ENCODE data around the gene SEC61B. TPM values are rescaled to one million over a fixed set of nuclear protein-coding genes. Genes with fewer than 3 reads are reported as not detected.

The SEC61B gene
- total RNA-seq, 2 donors from 2014 or later = 86.6 to 104 TPM

DNA sequence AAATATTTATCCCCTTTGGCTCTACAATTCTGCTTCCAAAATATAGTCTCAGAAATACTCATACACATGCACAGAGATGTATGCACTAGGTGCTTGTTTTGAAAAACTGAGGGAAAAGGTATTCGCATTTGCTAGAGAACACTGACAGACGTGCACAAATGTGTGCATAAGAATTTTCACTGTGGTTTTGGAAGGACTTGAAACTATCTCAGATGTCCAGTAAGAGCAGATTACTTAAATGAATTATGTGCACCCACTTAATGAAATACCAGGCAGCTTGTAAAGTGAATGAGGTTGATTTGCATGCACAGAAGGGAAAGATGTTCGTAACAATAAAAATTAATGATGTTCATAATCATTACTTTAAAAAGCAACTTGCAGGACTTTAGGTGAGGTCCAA lies 48.4 kb downstream of the SEC61B start:
- Histone ChIP-seq H3K4me3 (no peak overlapping the region), H3K27ac (no peak overlapping the region), H3K27me3 (no peaks in the 10 kb centered on the region), H3K4me1 (peaks cover 9% of the 10 kb centered on the region), H3K9me3 (no peaks in the 10 kb centered on the region), H3K36me3 (replicated peaks in 1 of 2; ENCODE audit: insufficient read depth in 1 of 2, low read depth in 2 of 2) (no peaks in the 10 kb centered on the region)
- intact Hi-C loops (cut with DNase I) = no loop called here
- WGBS, 2 donors = 62 to 67% methylated on average over 3 of the region's 3 CpGs
- no peak for DNase-seq
- no peak for ATAC-seq
- TF ChIP-seq, protein P1, sequence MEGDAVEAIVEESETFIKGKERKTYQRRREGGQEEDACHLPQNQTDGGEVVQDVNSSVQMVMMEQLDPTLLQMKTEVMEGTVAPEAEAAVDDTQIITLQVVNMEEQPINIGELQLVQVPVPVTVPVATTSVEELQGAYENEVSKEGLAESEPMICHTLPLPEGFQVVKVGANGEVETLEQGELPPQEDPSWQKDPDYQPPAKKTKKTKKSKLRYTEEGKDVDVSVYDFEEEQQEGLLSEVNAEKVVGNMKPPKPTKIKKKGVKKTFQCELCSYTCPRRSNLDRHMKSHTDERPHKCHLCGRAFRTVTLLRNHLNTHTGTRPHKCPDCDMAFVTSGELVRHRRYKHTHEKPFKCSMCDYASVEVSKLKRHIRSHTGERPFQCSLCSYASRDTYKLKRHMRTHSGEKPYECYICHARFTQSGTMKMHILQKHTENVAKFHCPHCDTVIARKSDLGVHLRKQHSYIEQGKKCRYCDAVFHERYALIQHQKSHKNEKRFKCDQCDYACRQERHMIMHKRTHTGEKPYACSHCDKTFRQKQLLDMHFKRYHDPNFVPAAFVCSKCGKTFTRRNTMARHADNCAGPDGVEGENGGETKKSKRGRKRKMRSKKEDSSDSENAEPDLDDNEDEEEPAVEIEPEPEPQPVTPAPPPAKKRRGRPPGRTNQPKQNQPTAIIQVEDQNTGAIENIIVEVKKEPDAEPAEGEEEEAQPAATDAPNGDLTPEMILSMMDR (IDR thresholded peaks at IDR 0.05) = no peak
- TF ChIP-seq POLR2A (IDR thresholded peaks at IDR 0.05) = no peak

DNA sequence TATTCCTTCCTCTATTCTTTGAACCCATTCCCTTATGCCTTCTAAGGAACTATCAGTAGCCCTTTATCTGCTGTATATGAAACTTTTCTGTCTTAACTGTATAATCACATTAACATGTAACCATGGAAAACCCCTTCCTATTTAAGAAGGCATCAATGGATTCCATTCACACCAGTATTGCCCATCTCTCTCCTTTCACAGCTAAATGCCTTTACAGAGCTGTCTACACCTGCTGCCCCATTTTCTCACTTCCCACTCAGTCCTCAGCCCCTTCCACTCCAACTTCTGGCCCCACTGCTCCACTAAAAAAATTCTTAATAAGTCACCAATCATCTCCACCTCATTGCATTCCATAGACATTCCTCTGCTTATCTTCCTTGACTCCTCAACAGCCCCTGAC lies 50.8 kb downstream of the SEC61B start:
- Histone ChIP-seq H3K9me3 (no peaks in the 10 kb centered on the region), H3K27me3 (no peaks in the 10 kb centered on the region), H3K36me3 (replicated peaks in 1 of 2; ENCODE audit: insufficient read depth in 1 of 2, low read depth in 2 of 2) (no peaks in the 10 kb centered on the region), H3K4me3 (no peak overlapping the region), H3K27ac (no peak overlapping the region), H3K4me1 (no peaks in the 10 kb centered on the region)
- ATAC-seq (no peak), DNase-seq (no peak)
- TF ChIP-seq, protein P1 (IDR thresholded peaks at IDR 0.05) = no peak
- no peak for TF ChIP-seq POLR2A (IDR thresholded peaks at IDR 0.05)
- intact Hi-C loops (cut with DNase I) = no loop called here

DNA sequence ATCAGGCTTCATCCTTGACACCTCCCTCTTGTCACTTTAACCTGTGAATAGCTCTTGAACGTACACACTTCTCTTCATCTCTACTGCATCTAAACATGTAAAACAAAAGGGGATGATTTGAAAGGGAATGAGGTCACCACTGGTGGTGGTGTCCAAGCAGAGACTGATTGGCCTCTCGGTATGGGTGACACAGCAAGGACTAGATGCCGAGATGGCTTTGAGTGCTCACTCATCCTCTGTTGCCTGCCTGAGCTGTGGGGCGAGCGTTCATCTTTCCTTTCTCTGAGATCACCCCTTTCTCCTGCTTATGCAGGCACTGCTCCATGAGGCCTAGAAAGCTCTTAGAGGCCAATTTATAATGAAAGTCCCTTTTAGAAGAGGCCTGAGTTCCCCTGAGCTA lies 51.9 kb downstream of the SEC61B start:
- H3K27ac ChIP-seq = no peak overlapping the region
- H3K36me3 ChIP-seq (replicated peaks in 1 of 2; ENCODE audit: insufficient read depth in 1 of 2, low read depth in 2 of 2) = no peaks in the 10 kb centered on the region
- intact Hi-C loops (cut with DNase I) = no loop called here
- ATAC-seq (no peak), DNase-seq (no peak)
- no peaks in the 10 kb centered on the region for H3K27me3 ChIP-seq
- H3K4me3 ChIP-seq = no peak overlapping the region
- H3K4me1 ChIP-seq = no peaks in the 10 kb centered on the region
- 86 to 90% methylated on average over 5 of the region's 5 CpGs for WGBS, 2 donors
- TF ChIP-seq POLR2A (IDR thresholded peaks at IDR 0.05) = no peak
- TF ChIP-seq, protein P1 (IDR thresholded peaks at IDR 0.05) = no peak
- no peaks in the 10 kb centered on the region for H3K9me3 ChIP-seq

DNA sequence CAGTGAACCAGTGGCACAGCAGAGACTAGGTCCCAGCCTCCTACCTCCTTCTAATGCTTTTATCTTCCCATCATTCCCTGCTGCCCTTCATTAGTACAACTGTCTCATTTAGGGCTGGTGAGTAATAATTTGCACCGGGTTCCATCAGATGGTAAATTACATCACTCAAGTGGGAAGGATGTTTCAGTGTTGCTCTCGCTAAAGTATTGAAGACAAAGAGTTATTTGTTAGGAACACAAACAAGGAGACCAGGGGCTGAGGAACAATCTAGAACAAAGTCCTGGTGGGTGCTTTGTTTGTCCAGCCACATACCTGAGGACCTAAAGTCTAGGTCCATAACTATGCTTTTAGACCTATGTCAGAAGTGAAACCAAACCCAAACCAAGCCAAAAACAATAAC lies 52.4 kb downstream of the SEC61B start:
- WGBS, 2 donors = 50 to 54% methylated on average over 2 of the region's 2 CpGs
- Histone ChIP-seq H3K27ac (no peak overlapping the region), H3K36me3 (replicated peaks in 1 of 2; ENCODE audit: insufficient read depth in 1 of 2, low read depth in 2 of 2) (no peaks in the 10 kb centered on the region), H3K9me3 (no peaks in the 10 kb centered on the region), H3K4me3 (no peak overlapping the region), H3K27me3 (no peaks in the 10 kb centered on the region), H3K4me1 (no peaks in the 10 kb centered on the region)
- intact Hi-C loops (cut with DNase I) = no loop called here
- DNase-seq (no peak), ATAC-seq (no peak)
- no peak for TF ChIP-seq POLR2A (IDR thresholded peaks at IDR 0.05)
- TF ChIP-seq, protein P1 (IDR thresholded peaks at IDR 0.05) = no peak

Small RNA genes within 50 kb of the gene (small RNA-seq; reads per million reads assigned to genes)
- not detected for gene RN7SL794P

Other genes with a start within 250 kb of the SEC61B start
- gene TGFBR1, start 117.2 kb upstream of the SEC61B start, total RNA-seq = 10 to 100 TPM; 10.5 to 18.7 TPM
- 10 to 100 TPM; 52.1 to 58.6 TPM for gene ALG2, start 340 bp upstream of the SEC61B start, total RNA-seq

All from body of pancreas (tissue), 4 donors.